Activated T-cell treated with anti-CD3 and anti-CD28 coated beads, Interleukin-2, amount 50 U/mL, for 48 hours (primary cell): ENCODE results near the gene SPATA22.
A peak's percentile ranks its signal among the peaks of the same experiment; 100 is the strongest.
"Not testable (repeated sequence)": the region's sequence is repeated elsewhere in the genome, so short reads cannot be mapped to it uniquely, and the experiment has no call there.

Source experiments
- DNase-seq, 2 experiments: peaks; one replicate each; pipeline ENCODE4 v3.0.0-alpha.2; 2020

SPATA22 gene

GRCh38 chr17:3469529-3469928 is 2.1 kb downstream of the SPATA22 start:
- DNase-seq: no peak

GRCh38 chr17:3466355-3466754 is 5.3 kb downstream of the SPATA22 start:
- DNase-seq: not testable (repeated sequence)

- no peak for DNase-seq
These were observed 23.5 kb downstream of the SPATA22 start for GRCh38 chr17:3448059-3448665.

- DNase-seq: no peak
These were observed 24.0 kb downstream of the SPATA22 start for GRCh38 chr17:3447625-3448024.

GRCh38 chr17:3440451-3440850 is 31.2 kb downstream of the SPATA22 start:
- DNase-seq: no peak

GRCh38 chr17:3438368-3438767 is 33.3 kb downstream of the SPATA22 start:
- no peak for DNase-seq

GRCh38 chr17:3433741-3434140 is 37.9 kb downstream of the SPATA22 start, which contains the start of gene OR1E2:
TSS of gene OR1E2 (minus strand) at chr17:3433841. CDS start at chr17:3433841, 0 bp downstream.
- DNase-seq: no peak

- peak in 1 of 2 experiments; percentile 17 for DNase-seq
These were observed 38.4 kb downstream of the SPATA22 start for GRCh38 chr17:3433215-3433614.

GRCh38 chr17:3418222-3418621 is 53.4 kb downstream of the SPATA22 start:
- no peak for DNase-seq

GRCh38 chr17:3415610-3416009 is 56.0 kb downstream of the SPATA22 start:
- no peak for DNase-seq

GRCh38 chr17:3412216-3412615 is 59.4 kb downstream of the SPATA22 start:
- not testable (repeated sequence) for DNase-seq

GRCh38 chr17:3411070-3411469 is 60.5 kb downstream of the SPATA22 start, which contains the start of gene OR3A3:
TSS of gene OR3A3 (plus strand) at chr17:3411370.
- DNase-seq: no peak

- not testable (repeated sequence) for DNase-seq
These were observed 67.8 kb downstream of the SPATA22 start for GRCh38 chr17:3403856-3404255.

GRCh38 chr17:3401786-3402185 is 69.8 kb downstream of the SPATA22 start:
- no peak for DNase-seq

GRCh38 chr17:3400055-3400454 is 71.6 kb downstream of the SPATA22 start:
- no peak for DNase-seq

GRCh38 chr17:3398310-3398709 is 73.3 kb downstream of the SPATA22 start, which contains the start of gene OR1E1:
TSS of gene OR1E1 (minus strand) at chr17:3398410. CDS start at chr17:3398410, 0 bp downstream.
- DNase-seq: no peak

GRCh38 chr17:3397801-3398200 is 73.8 kb downstream of the SPATA22 start:
- peak in 1 of 2 experiments; percentile 28 for DNase-seq
